WTC11 (cell line): ENCODE measurements around the gene UBQLN3. TPM values are rescaled to one million over a fixed set of nuclear protein-coding genes. Genes with fewer than 3 reads are reported as not detected.

ENCODE experiments used
- ATAC-seq: fragments of 200-7000 bp; cut with Tn5 transposase; 2 replicates; pipeline ENCODE4 v1.10.0; 2021; ENCODE audit warnings: mild to moderate bottlenecking, moderate library complexity
- CTCF ChIA-PET: fragments of 300-600 bp; sonication (Branson Sonifier 250); formaldehyde crosslinking; loops from one replicate; lab custom pipeline; 2021; ENCODE audit warnings: antibody characterized with exemption; lab: Charles Lee
- POLR2A ChIA-PET: fragments of 350-600 bp; sonication (Branson Sonifier 250); formaldehyde crosslinking; loops from one replicate; lab custom pipeline; 2021; ENCODE audit warnings: antibody characterized with exemption; lab: Charles Lee
- DNase-seq: peaks from one replicate; pipeline ENCODE4 v3.0.0; 2021; ENCODE audit warnings: low spot score
- H3K27ac Mint-ChIP-seq: 2 replicates; pipeline ENCODE4 v1.8.0; 2021; ENCODE audit warnings: mixed read lengths
- H3K27me3 Mint-ChIP-seq: 2 replicates; pipeline ENCODE4 v1.8.0; 2021; ENCODE audit warnings: low read depth, mild to moderate bottlenecking, moderate library complexity, mixed read lengths
- H3K36me3 Mint-ChIP-seq: 2 replicates; pipeline ENCODE4 v1.8.0; 2021; ENCODE audit warnings: mixed read lengths
- H3K4me1 Mint-ChIP-seq: 2 replicates; pipeline ENCODE4 v1.8.0; 2022; ENCODE audit warnings: mixed read lengths
- H3K4me3 Mint-ChIP-seq: 2 replicates; pipeline ENCODE4 v1.8.0; 2021; ENCODE audit warnings: mild to moderate bottlenecking, moderate library complexity, mixed read lengths
- H3K9me3 Mint-ChIP-seq: 2 replicates; pipeline ENCODE4 v1.8.0; 2021; ENCODE audit warnings: mixed read lengths
- FOXJ3 ChIP-seq: sonication (generic); formaldehyde crosslinking; IDR thresholded peaks from 2 replicates; pipeline ENCODE4 v1.9.0; 2021; ENCODE audit warnings: missing genetic modification reagents, mild to moderate bottlenecking, borderline replicate concordance
- NR2C2 ChIP-seq: sonication (generic); formaldehyde crosslinking; IDR thresholded peaks from 2 replicates; pipeline ENCODE4 v1.8.0; 2022; ENCODE audit warnings: mild to moderate bottlenecking, missing genetic modification reagents
- OVOL2 ChIP-seq: fragments of 250-450 bp; sonication (Bioruptor Pico); IDR thresholded peaks from 2 replicates; pipeline ENCODE4 v1.9.0; 2021; ENCODE audit warnings: mild to moderate bottlenecking, borderline replicate concordance
- RELA ChIP-seq: sonication (generic); formaldehyde crosslinking; IDR thresholded peaks from 2 replicates; pipeline ENCODE4 v1.8.1; 2022; ENCODE audit warnings: missing genetic modification reagents, mild to moderate bottlenecking, borderline replicate concordance
- ZNF219 ChIP-seq: sonication (generic); formaldehyde crosslinking; IDR thresholded peaks from 2 replicates; pipeline ENCODE4 v1.8.0; 2023; ENCODE audit warnings: missing genetic modification reagents, mild to moderate bottlenecking, borderline replicate concordance
- ZNF396 ChIP-seq: fragments of 250-450 bp; sonication (Bioruptor Pico); IDR thresholded peaks from 2 replicates; pipeline ENCODE4 v1.8.0; 2021; ENCODE audit warnings: mild to moderate bottlenecking, moderate library complexity, borderline replicate concordance
- total RNA-seq: library from RNA; stranded (reverse); gene quantifications from 3 replicates; pipeline ENCODE4 v1.2.3, GENCODE V29; 2021
- TF ChIP-seq, protein P1 (sequence below): sonication (generic); formaldehyde crosslinking; IDR thresholded peaks from 2 replicates; pipeline ENCODE4 v1.8.0; 2022; ENCODE audit warnings: mild to moderate bottlenecking, missing genetic modification reagents
- TF ChIP-seq, protein P2 (sequence below): fragments of 250-450 bp; sonication (Bioruptor Pico); IDR thresholded peaks from 2 replicates; pipeline ENCODE4 v1.9.0; 2021; ENCODE audit warnings: mild to moderate bottlenecking
- TF ChIP-seq, protein P3 (sequence below): fragments of 250-450 bp; sonication (Bioruptor Pico); IDR thresholded peaks from 2 replicates; pipeline ENCODE4 v1.9.0; 2021; ENCODE audit warnings: moderate library complexity, mild to moderate bottlenecking, inconsistent platforms, borderline replicate concordance
- TF ChIP-seq, protein P4 (sequence below): sonication (generic); formaldehyde crosslinking; IDR thresholded peaks from 2 replicates; pipeline ENCODE4 v1.8.0; 2022; ENCODE audit warnings: mild to moderate bottlenecking, missing genetic modification reagents
- TF ChIP-seq, protein P5 (sequence below): sonication (generic); formaldehyde crosslinking; conservative IDR thresholded peaks from 2 replicates; pipeline ENCODE4 v1.8.1; 2022; ENCODE audit warnings: mild to moderate bottlenecking, missing genetic modification reagents
- TF ChIP-seq, protein P6 (sequence below): fragments of 200-600 bp; IDR thresholded peaks from 2 replicates; pipeline ENCODE4 v1.8.0; 2022; ENCODE audit warnings: antibody characterized with exemption
- TF ChIP-seq, protein P7 (sequence below): fragments of 250-450 bp; sonication (Bioruptor Pico); IDR thresholded peaks from 2 replicates; pipeline ENCODE4 v1.9.0; 2021; ENCODE audit warnings: mild to moderate bottlenecking
- TF ChIP-seq, protein P8 (sequence below): fragments of 250-450 bp; sonication (Bioruptor Pico); IDR thresholded peaks from 2 replicates; pipeline ENCODE4 v2.1.2; 2022; ENCODE audit warnings: mild to moderate bottlenecking, moderate library complexity
- TF ChIP-seq, protein P9 (sequence below): sonication (generic); formaldehyde crosslinking; IDR thresholded peaks from 2 replicates; pipeline ENCODE4 v1.8.0; 2023; ENCODE audit warnings: mild to moderate bottlenecking, missing genetic modification reagents

The UBQLN3 gene
- total RNA-seq, 1 experiment from 2014 or later, result not detected

DNA sequence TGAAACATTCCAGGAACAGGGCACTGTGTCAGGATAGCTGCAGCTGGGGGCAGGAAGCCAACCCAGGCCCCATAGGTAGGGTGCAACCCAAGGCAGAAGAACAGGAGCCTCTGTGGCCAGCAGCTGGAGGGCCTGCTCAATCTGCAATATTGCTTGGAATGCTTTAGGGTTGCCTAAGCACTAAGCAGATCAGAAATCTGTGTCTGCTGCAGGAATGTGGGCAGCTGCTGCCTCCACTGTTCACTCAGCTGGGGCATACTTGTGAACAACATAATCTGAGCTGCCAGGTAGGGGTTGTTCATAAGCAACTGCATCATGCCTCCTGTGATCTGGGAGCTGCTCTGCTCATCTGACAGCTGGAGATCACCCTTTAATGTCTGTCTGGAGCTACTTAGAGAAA, 5.1 kb upstream of the UBQLN3 start (continued):
- TF ChIP-seq, protein P1, sequence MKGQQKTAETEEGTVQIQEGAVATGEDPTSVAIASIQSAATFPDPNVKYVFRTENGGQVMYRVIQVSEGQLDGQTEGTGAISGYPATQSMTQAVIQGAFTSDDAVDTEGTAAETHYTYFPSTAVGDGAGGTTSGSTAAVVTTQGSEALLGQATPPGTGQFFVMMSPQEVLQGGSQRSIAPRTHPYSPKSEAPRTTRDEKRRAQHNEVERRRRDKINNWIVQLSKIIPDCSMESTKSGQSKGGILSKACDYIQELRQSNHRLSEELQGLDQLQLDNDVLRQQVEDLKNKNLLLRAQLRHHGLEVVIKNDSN, result no peak
- no peak for TF ChIP-seq NR2C2 (CRISPR knock-in tag)
- TF ChIP-seq FOXJ3, result no peak
- TF ChIP-seq, all 79 proteins: peak for 0

DNA sequence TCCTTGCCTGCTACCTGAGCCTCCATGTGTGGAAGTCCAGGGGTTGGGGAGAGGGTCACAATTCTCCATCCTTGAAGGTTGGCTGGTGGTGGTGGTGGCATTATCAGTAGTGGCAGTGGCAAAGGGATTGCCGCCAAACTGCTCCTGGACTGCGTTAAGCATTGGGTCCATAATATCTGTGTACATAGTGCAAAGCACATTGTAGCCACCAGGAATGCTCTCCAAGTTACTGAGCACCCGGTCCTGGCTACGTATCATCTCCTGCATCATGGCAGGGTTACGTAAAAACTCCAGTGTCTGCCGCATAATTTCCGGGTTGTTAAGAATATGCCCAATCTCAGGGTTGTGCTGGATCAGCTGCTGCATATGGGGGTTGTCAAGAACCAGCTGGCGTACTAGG, 1.2 kb downstream of the UBQLN3 start:
- peaks cover 6% of the 10 kb centered on the region for H3K4me1 Mint-ChIP-seq
- ChIA-PET POLR2A (no interaction called here), CTCF (no interaction called here)
- no peak for ATAC-seq
- TF ChIP-seq ZNF219 (CRISPR knock-in tag) (no peak), ZNF396 (CRISPR knock-in tag) (no peak)
- TF ChIP-seq, protein P2, sequence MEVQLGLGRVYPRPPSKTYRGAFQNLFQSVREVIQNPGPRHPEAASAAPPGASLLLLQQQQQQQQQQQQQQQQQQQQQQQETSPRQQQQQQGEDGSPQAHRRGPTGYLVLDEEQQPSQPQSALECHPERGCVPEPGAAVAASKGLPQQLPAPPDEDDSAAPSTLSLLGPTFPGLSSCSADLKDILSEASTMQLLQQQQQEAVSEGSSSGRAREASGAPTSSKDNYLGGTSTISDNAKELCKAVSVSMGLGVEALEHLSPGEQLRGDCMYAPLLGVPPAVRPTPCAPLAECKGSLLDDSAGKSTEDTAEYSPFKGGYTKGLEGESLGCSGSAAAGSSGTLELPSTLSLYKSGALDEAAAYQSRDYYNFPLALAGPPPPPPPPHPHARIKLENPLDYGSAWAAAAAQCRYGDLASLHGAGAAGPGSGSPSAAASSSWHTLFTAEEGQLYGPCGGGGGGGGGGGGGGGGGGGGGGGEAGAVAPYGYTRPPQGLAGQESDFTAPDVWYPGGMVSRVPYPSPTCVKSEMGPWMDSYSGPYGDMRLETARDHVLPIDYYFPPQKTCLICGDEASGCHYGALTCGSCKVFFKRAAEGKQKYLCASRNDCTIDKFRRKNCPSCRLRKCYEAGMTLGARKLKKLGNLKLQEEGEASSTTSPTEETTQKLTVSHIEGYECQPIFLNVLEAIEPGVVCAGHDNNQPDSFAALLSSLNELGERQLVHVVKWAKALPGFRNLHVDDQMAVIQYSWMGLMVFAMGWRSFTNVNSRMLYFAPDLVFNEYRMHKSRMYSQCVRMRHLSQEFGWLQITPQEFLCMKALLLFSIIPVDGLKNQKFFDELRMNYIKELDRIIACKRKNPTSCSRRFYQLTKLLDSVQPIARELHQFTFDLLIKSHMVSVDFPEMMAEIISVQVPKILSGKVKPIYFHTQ, result no peak
- TF ChIP-seq, protein P3, sequence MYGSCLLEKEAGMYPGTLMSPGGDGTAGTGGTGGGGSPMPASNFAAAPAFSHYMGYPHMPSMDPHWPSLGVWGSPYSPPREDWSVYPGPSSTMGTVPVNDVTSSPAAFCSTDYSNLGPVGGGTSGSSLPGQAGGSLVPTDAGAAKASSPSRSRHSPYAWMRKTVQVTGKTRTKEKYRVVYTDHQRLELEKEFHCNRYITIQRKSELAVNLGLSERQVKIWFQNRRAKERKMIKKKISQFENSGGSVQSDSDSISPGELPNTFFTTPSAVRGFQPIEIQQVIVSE (CRISPR knock-in tag), result no peak
- no peak for DNase-seq
- H3K27me3 Mint-ChIP-seq, result no peaks in the 10 kb centered on the region
- H3K4me3 Mint-ChIP-seq, result no peak overlapping the region
- no peaks in the 10 kb centered on the region for H3K36me3 Mint-ChIP-seq
- H3K27ac Mint-ChIP-seq, result no peak overlapping the region
- H3K9me3 Mint-ChIP-seq, result no peaks in the 10 kb centered on the region

DNA sequence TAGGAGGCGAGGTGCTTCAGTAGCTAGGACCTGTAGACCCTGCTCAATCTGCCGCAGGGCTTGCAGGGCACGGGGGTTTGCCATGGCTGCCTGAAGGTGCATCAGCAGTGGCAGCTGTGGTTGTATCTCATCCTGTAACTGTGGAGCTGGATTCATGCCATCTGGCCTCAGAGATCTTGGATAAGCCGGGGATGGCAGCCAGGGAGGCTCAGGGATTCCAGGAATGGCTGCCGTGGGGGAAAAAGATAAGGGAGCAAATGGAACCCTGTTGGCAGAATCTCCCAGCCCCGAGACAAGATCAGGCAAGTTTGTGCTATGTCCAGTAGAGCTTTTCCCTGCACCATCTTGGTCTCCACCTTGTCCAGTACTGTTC, 1.8 kb downstream of the UBQLN3 start:
- DNase-seq, result no peak
- no peak overlapping the region for H3K4me3 Mint-ChIP-seq
- ChIA-PET POLR2A (no interaction called here), CTCF (no interaction called here)
- H3K27ac Mint-ChIP-seq, result no peak overlapping the region
- no peaks in the 10 kb centered on the region for H3K27me3 Mint-ChIP-seq
- TF ChIP-seq, protein P4, sequence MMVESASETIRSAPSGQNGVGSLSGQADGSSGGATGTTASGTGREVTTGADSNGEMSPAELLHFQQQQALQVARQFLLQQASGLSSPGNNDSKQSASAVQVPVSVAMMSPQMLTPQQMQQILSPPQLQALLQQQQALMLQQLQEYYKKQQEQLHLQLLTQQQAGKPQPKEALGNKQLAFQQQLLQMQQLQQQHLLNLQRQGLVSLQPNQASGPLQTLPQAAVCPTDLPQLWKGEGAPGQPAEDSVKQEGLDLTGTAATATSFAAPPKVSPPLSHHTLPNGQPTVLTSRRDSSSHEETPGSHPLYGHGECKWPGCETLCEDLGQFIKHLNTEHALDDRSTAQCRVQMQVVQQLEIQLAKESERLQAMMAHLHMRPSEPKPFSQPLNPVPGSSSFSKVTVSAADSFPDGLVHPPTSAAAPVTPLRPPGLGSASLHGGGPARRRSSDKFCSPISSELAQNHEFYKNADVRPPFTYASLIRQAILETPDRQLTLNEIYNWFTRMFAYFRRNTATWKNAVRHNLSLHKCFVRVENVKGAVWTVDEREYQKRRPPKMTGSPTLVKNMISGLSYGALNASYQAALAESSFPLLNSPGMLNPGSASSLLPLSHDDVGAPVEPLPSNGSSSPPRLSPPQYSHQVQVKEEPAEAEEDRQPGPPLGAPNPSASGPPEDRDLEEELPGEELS (CRISPR knock-in tag), result no peak
- TF ChIP-seq, protein P5, sequence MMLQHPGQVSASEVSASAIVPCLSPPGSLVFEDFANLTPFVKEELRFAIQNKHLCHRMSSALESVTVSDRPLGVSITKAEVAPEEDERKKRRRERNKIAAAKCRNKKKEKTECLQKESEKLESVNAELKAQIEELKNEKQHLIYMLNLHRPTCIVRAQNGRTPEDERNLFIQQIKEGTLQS (CRISPR knock-in tag), result no peak
- TF ChIP-seq OVOL2, result no peak
- TF ChIP-seq FOXJ3, result no peak
- TF ChIP-seq, protein P6, sequence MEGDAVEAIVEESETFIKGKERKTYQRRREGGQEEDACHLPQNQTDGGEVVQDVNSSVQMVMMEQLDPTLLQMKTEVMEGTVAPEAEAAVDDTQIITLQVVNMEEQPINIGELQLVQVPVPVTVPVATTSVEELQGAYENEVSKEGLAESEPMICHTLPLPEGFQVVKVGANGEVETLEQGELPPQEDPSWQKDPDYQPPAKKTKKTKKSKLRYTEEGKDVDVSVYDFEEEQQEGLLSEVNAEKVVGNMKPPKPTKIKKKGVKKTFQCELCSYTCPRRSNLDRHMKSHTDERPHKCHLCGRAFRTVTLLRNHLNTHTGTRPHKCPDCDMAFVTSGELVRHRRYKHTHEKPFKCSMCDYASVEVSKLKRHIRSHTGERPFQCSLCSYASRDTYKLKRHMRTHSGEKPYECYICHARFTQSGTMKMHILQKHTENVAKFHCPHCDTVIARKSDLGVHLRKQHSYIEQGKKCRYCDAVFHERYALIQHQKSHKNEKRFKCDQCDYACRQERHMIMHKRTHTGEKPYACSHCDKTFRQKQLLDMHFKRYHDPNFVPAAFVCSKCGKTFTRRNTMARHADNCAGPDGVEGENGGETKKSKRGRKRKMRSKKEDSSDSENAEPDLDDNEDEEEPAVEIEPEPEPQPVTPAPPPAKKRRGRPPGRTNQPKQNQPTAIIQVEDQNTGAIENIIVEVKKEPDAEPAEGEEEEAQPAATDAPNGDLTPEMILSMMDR, result no peak
- no peak for TF ChIP-seq RELA (CRISPR knock-in tag)
- TF ChIP-seq, protein P7, sequence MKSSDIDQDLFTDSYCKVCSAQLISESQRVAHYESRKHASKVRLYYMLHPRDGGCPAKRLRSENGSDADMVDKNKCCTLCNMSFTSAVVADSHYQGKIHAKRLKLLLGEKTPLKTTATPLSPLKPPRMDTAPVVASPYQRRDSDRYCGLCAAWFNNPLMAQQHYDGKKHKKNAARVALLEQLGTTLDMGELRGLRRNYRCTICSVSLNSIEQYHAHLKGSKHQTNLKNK (CRISPR knock-in tag), result no peak
- TF ChIP-seq, protein P8, sequence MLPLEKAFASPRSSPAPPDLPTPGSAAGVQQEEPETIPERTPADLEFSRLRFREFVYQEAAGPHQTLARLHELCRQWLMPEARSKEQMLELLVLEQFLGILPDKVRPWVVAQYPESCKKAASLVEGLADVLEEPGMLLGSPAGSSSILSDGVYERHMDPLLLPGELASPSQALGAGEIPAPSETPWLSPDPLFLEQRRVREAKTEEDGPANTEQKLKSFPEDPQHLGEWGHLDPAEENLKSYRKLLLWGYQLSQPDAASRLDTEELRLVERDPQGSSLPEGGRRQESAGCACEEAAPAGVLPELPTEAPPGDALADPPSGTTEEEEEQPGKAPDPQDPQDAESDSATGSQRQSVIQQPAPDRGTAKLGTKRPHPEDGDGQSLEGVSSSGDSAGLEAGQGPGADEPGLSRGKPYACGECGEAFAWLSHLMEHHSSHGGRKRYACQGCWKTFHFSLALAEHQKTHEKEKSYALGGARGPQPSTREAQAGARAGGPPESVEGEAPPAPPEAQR, result no peak
- TF ChIP-seq, protein P3 (CRISPR knock-in tag), result no peak
- TF ChIP-seq, protein P9, sequence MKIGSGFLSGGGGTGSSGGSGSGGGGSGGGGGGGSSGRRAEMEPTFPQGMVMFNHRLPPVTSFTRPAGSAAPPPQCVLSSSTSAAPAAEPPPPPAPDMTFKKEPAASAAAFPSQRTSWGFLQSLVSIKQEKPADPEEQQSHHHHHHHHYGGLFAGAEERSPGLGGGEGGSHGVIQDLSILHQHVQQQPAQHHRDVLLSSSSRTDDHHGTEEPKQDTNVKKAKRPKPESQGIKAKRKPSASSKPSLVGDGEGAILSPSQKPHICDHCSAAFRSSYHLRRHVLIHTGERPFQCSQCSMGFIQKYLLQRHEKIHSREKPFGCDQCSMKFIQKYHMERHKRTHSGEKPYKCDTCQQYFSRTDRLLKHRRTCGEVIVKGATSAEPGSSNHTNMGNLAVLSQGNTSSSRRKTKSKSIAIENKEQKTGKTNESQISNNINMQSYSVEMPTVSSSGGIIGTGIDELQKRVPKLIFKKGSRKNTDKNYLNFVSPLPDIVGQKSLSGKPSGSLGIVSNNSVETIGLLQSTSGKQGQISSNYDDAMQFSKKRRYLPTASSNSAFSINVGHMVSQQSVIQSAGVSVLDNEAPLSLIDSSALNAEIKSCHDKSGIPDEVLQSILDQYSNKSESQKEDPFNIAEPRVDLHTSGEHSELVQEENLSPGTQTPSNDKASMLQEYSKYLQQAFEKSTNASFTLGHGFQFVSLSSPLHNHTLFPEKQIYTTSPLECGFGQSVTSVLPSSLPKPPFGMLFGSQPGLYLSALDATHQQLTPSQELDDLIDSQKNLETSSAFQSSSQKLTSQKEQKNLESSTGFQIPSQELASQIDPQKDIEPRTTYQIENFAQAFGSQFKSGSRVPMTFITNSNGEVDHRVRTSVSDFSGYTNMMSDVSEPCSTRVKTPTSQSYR (CRISPR knock-in tag), result no peak
- TF ChIP-seq, protein P1, result no peak
- ATAC-seq, result no peak
- H3K36me3 Mint-ChIP-seq, result no peaks in the 10 kb centered on the region
- no peaks in the 10 kb centered on the region for H3K9me3 Mint-ChIP-seq
- H3K4me1 Mint-ChIP-seq, result peaks cover under 1% of the 10 kb centered on the region
